Subcutaneous adipose tissue (tissue), 4 donors: ENCODE results near the gene GDAP2. TPM values are rescaled to one million over a fixed set of nuclear protein-coding genes. Genes with fewer than 3 reads are reported as not detected.

ENCODE experiments used
- total RNA-seq, 4 donors: library from RNA; depleted of rRNA; stranded (reverse); fragments of >200 nt; gene quantifications; one replicate each; pipeline ENCODE4 v1.1.0, GENCODE V29; 2016
- TF ChIP-seq, protein P1 (sequence below): fragments of 450-650 bp; IDR thresholded peaks from one replicate; pipeline ENCODE4 v1.5.1; 2016; ENCODE audit warnings: low read depth, mild to moderate bottlenecking, control low read depth, antibody characterized with exemption, moderate library complexity

The GDAP2 gene
- total RNA-seq, 4 donors from 2014 or later = 31.0 to 47.6 (median 34.3) TPM

DNA sequence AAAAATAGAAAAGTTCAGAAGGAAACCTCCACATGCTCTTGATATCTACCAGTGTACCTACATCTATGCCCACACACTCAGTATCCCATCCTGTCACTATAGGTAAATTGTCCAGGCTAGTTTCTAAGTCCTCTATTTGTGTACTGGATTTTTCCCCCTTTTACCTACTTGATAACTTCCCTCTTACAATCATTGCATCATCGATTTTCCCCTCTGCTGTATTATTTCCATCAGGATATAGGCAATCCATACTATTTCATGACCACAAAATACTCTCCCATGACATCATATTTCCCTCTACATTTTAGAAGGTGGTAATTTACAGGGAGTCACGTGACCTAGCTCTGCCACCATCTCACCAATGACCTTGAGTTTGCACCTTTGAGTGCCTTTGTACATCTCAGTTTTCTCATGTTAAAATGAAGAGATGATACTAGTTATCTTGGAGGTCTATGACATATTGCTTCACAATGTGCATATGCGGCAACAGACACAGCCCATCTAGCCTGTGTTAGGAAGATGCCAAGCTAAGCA, 88.2 kb downstream of the GDAP2 start:
- TF ChIP-seq, protein P1, sequence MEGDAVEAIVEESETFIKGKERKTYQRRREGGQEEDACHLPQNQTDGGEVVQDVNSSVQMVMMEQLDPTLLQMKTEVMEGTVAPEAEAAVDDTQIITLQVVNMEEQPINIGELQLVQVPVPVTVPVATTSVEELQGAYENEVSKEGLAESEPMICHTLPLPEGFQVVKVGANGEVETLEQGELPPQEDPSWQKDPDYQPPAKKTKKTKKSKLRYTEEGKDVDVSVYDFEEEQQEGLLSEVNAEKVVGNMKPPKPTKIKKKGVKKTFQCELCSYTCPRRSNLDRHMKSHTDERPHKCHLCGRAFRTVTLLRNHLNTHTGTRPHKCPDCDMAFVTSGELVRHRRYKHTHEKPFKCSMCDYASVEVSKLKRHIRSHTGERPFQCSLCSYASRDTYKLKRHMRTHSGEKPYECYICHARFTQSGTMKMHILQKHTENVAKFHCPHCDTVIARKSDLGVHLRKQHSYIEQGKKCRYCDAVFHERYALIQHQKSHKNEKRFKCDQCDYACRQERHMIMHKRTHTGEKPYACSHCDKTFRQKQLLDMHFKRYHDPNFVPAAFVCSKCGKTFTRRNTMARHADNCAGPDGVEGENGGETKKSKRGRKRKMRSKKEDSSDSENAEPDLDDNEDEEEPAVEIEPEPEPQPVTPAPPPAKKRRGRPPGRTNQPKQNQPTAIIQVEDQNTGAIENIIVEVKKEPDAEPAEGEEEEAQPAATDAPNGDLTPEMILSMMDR = no peak

DNA sequence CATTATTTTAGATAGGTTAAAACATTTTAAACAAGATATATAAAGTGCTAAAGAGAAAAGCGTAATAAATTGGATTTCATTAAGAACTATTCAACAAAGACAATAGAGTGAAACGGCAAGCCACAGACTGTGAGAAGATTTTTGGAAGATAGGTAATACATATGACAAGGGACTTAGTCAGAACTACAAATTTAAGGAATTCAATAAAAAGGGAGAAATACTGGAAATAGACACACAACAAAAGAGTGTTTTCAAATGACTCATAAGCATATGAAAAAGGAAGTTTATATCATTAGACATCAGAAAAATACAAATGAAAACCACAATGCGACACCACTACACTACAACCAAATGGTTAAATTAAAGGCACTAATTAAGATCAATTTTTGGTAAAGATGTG, 90.5 kb downstream of the GDAP2 start:
- TF ChIP-seq, protein P1 = no peak

DNA sequence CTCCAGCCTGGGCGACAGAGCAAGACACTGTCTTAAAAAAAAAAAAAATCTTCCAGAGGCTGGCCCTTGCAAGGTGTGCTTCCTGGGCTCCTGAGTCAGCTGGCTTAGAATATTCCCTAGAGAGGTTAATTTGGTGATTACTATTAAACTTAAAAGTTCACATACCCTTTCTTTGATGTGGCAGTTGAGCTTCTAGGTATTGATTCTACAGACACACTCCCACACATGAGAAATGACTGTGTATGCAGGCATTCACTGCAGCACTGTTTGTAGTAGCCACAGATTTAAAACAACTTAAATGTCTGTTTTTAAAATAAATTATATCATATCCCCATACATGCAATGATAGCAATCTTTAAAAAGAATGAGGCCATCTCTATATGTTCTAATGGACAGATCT, 93.4 kb downstream of the GDAP2 start:
- TF ChIP-seq, protein P1 = no peak

DNA sequence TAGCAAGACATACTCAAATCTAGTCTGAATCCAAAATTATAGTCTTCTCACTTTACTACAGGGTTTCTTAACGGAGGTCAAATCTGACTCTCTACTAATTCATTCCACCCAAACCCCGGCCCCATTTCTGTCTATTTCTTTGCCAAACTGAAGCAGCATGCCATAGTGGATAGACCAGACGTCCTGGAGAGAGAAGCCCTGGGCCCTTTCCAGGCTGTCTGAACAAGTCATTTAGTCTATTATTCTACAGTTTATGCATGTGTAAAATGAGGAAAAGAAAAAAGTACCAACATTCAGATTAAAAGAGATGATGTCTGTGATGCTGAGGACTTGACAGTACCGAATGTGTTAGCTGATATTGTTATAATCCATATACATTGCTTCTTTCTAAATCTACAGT, 95.0 kb downstream of the GDAP2 start:
- TF ChIP-seq, protein P1 = no peak

DNA sequence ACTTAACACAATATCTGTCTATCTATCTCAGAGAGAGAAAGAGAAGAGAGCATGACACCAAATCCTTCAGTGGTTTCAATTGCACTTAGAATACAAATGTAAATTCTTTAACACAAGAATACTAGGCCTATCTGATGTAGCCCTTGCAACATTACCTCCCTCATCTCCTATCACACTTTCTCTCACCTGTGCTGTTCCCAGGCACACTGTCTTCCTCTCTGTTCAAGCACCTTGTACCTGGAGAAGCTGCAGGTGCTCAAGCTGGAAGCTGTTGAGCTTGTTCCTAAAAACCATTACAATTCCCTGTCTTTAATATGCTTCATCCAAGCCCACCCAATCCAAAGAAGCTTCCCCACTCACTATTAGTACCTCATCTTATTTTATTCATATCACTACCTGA, 97.0 kb downstream of the GDAP2 start:
- TF ChIP-seq, protein P1 = no peak

DNA sequence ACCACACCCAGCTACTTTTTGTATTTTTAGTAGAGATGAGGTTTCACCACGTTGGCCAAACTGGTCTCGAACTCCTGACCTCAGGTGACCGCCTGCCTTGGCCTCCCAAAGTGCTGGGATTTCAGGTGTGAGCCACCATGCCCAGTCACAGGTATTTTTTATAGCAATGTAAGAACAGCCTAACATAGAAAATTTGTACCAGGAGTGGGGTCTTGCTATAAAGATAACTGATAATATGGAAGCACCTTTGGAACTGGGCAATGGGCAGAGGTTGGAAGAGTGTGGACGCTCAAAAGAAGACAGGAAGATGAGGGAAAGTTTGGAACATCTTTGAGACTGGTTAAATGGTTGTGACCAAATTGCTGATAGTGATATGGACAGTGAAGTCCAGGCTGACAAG, 99.2 kb downstream of the GDAP2 start:
- TF ChIP-seq, protein P1 = no peak

DNA sequence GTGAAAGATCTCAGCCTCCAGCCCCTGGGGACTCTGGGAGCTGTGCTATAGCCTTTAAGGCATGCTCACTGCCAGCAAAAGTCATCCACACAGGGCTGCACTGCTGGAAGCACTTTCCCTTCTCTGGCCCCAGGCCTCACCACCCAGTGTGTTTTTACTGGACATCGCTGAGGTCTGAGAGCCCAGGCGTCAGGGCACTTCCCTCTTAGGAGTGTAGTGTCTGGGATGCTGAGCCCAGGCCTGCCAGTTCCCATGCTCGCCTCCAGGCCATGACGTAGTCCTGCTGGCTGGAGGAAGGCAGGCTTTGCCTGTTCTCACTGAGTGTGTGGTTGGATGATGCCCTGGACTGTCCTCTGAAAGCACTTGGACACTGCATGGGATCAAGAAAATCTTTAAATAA, 101.2 kb downstream of the GDAP2 start:
- TF ChIP-seq, protein P1 = no peak
